ENCODE measurements around the gene AASDH.

The AASDH gene

DNA sequence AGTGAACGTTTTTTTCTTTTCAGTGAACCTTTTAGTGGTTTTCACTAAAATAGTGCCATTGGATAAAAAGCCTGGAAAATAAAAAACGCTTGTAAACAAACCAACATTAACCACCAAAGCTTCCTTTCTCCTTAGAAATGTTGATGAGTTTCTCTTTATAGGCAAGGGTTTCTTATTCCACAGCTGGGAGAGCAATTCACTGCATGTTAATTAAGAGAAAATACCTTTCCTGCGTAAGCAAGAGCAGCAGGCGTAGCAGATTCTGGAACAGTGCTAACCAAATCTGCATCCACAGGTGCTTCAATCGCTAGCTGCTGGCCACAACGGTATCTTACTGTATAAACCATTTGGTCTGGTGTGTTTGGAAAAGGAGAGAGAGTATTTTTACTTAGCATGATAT lies 13.3 kb upstream of the AASDH start:
- no peak overlapping the region for H3K27ac ChIP-seq (ENCODE audit: low read depth, low read length)
- H2AFZ ChIP-seq (ENCODE audit: low read depth, low read length, severe bottlenecking), result no peak overlapping the region
- H3K36me3 ChIP-seq (ENCODE audit: low read length), result 0 out of 2 replicates have a peak, but pooled peaks cover 7% of the 10 kb centered on the region

DNA sequence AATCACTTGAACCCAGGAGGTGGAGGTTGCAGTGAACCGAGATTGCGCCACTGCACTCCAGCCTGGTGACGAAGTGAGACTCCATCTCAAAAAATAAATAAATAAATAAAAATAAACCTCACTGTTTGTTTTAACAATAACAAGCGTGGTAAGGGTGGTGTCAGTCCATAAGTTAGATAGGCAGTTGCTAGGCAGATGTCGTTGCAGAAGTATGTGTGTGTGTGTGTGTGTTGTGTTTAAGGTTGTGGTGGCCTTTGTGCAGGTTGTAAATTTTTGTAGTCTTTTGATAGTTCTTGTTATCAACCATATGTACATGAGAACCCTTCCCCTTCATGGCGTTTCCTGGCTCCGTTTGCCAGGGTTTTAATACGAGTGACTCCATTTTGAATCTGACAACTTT lies 4.0 kb upstream of the AASDH start:
- Histone ChIP-seq H3K9me2 (replicated peaks; ENCODE audit: insufficient read depth, low read length) (no peaks in the 10 kb centered on the region), H3K4me2 (ENCODE audit: low read depth, low read length, poor library complexity, severe bottlenecking) (no peak overlapping the region), H3K9me3 (ENCODE audit: insufficient read depth, low read length) (no peaks in the 10 kb centered on the region), H3F3A (ENCODE audit: insufficient read depth) (peaks cover 11% of the 10 kb centered on the region), H4K20me1 (ENCODE audit: low read depth, low read length) (no peaks in the 10 kb centered on the region), H3K79me2 (ENCODE audit: insufficient read depth, low read length) (no peaks in the 10 kb centered on the region; the same call in 1 of the 2 replicates), H3K4me3 (ENCODE audit: insufficient read depth, low read length, poor library complexity, severe bottlenecking) (no peak overlapping the region), H3K9ac (ENCODE audit: low read length) (no peak overlapping the region), H3K27ac (ENCODE audit: low read depth, low read length) (no peak overlapping the region), H3K36me3 (ENCODE audit: low read length) (no peaks in the 10 kb centered on the region), H3K27me3 (ENCODE audit: low read length) (no peaks in the 10 kb centered on the region), H2AFZ (ENCODE audit: low read depth, low read length, severe bottlenecking) (no peak overlapping the region)
- TF ChIP-seq EZH2phosphoT487 (conservative IDR thresholded peaks at IDR 0.05; ENCODE audit: low read length), result no peak
- TF ChIP-seq, protein P1, sequence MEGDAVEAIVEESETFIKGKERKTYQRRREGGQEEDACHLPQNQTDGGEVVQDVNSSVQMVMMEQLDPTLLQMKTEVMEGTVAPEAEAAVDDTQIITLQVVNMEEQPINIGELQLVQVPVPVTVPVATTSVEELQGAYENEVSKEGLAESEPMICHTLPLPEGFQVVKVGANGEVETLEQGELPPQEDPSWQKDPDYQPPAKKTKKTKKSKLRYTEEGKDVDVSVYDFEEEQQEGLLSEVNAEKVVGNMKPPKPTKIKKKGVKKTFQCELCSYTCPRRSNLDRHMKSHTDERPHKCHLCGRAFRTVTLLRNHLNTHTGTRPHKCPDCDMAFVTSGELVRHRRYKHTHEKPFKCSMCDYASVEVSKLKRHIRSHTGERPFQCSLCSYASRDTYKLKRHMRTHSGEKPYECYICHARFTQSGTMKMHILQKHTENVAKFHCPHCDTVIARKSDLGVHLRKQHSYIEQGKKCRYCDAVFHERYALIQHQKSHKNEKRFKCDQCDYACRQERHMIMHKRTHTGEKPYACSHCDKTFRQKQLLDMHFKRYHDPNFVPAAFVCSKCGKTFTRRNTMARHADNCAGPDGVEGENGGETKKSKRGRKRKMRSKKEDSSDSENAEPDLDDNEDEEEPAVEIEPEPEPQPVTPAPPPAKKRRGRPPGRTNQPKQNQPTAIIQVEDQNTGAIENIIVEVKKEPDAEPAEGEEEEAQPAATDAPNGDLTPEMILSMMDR (IDR thresholded peaks at IDR 0.05; ENCODE audit: insufficient read depth, low read length, poor library complexity, severe bottlenecking), result no peak

More for the DNA sequence above, 13.3 kb upstream of the AASDH start:
- H3F3A ChIP-seq (ENCODE audit: insufficient read depth), result no peaks in the 10 kb centered on the region
- H3K9ac ChIP-seq (ENCODE audit: low read length), result no peak overlapping the region
- H3K27me3 ChIP-seq (ENCODE audit: low read length), result no peaks in the 10 kb centered on the region
- H4K20me1 ChIP-seq (ENCODE audit: low read depth, low read length), result no peaks in the 10 kb centered on the region
- no peaks in the 10 kb centered on the region for H3K79me2 ChIP-seq (ENCODE audit: insufficient read depth, low read length)
- H3K9me3 ChIP-seq (ENCODE audit: insufficient read depth, low read length), result no peaks in the 10 kb centered on the region
- H3K4me2 ChIP-seq (ENCODE audit: low read depth, low read length, poor library complexity, severe bottlenecking), result no peak overlapping the region
- TF ChIP-seq EZH2phosphoT487 (conservative IDR thresholded peaks at IDR 0.05; ENCODE audit: low read length), result no peak
- TF ChIP-seq, protein P1 (IDR thresholded peaks at IDR 0.05; ENCODE audit: insufficient read depth, low read length, poor library complexity, severe bottlenecking), result no peak
- H3K9me2 ChIP-seq (replicated peaks; ENCODE audit: insufficient read depth, low read length), result no peaks in the 10 kb centered on the region
- H3K4me3 ChIP-seq (ENCODE audit: insufficient read depth, low read length, poor library complexity, severe bottlenecking), result no peak overlapping the region

DNA sequence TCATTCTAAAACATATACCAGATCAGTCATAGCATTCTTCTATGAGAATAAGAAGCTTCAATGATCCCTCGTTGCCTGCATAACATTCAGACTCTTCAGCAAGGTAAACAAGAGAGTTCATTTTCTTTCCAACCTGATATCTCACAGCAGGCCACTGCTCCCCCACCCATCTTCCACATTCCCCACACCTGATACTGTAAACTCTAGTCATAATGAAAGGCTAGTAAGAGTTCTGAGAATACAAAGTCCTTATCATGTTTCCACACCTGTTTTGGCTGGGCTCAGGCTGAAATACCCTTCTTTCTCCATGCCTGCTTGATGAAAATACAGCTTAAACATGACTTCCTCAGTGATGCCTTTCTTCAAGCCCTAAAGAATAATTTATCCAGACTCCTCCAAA lies 2.3 kb upstream of the AASDH start:
- Histone ChIP-seq H2AFZ (ENCODE audit: low read depth, low read length, severe bottlenecking) (no peak overlapping the region), H3K79me2 (ENCODE audit: insufficient read depth, low read length) (peaks cover 5% of the 10 kb centered on the region; the same call in 1 of the 2 replicates), H3K27ac (ENCODE audit: low read depth, low read length) (no peak overlapping the region), H3K9ac (ENCODE audit: low read length) (no peak overlapping the region), H3K27me3 (ENCODE audit: low read length) (no peaks in the 10 kb centered on the region), H3K9me3 (ENCODE audit: insufficient read depth, low read length) (no peaks in the 10 kb centered on the region), H3K36me3 (ENCODE audit: low read length) (no peaks in the 10 kb centered on the region), H3K9me2 (replicated peaks; ENCODE audit: insufficient read depth, low read length) (no peaks in the 10 kb centered on the region), H3F3A (ENCODE audit: insufficient read depth) (peaks cover 11% of the 10 kb centered on the region), H4K20me1 (ENCODE audit: low read depth, low read length) (no peaks in the 10 kb centered on the region), H3K4me3 (ENCODE audit: insufficient read depth, low read length, poor library complexity, severe bottlenecking) (no peak overlapping the region), H3K4me2 (ENCODE audit: low read depth, low read length, poor library complexity, severe bottlenecking) (no peak overlapping the region)
- TF ChIP-seq, protein P1 (IDR thresholded peaks at IDR 0.05; ENCODE audit: insufficient read depth, low read length, poor library complexity, severe bottlenecking), result no peak
- no peak for TF ChIP-seq EZH2phosphoT487 (conservative IDR thresholded peaks at IDR 0.05; ENCODE audit: low read length)
